HG02852 (cell line): ENCODE results near the gene SNX9.
A peak's percentile ranks its signal among the peaks of the same experiment; 100 is the strongest.
"Not testable (repeated sequence)": the region's sequence is repeated elsewhere in the genome, so short reads cannot be mapped to it uniquely, and the experiment has no call there.

Experiments used
- ATAC-seq: cut with Tn5 transposase; IDR thresholded peaks from one replicate; pipeline ENCODE4 v1.9.1; 2021; ENCODE audit warnings: mild to moderate bottlenecking, moderate library complexity; ENCODE audit not compliant: unreplicated experiment

SNX9 gene

GRCh38 chr6:157879873-157880254 lies 56.8 kb downstream of the SNX9 start:
- peak; percentile 45 for ATAC-seq

- no peak for ATAC-seq
Observed at GRCh38 chr6:157880534-157880933, 57.5 kb downstream of the SNX9 start.

GRCh38 chr6:157881342-157881741 lies 58.3 kb downstream of the SNX9 start:
- ATAC-seq: no peak

- no peak for ATAC-seq
Observed at GRCh38 chr6:157884756-157885155, 61.7 kb downstream of the SNX9 start.

GRCh38 chr6:157885211-157885788 lies 62.3 kb downstream of the SNX9 start:
- ATAC-seq: no peak

GRCh38 chr6:157885876-157886275 lies 62.8 kb downstream of the SNX9 start:
- no peak for ATAC-seq

GRCh38 chr6:157887892-157888291 lies 64.8 kb downstream of the SNX9 start:
- ATAC-seq: no peak

- ATAC-seq: no peak
Observed at GRCh38 chr6:157891544-157892362, 68.7 kb downstream of the SNX9 start.

GRCh38 chr6:157892363-157892877 lies 69.4 kb downstream of the SNX9 start:
- ATAC-seq: no peak

- no peak for ATAC-seq
Observed at GRCh38 chr6:157893238-157893637, 70.2 kb downstream of the SNX9 start.

GRCh38 chr6:157895585-157895984 lies 72.5 kb downstream of the SNX9 start:
- ATAC-seq: no peak

- ATAC-seq: no peak
Observed at GRCh38 chr6:157896932-157897331, 73.9 kb downstream of the SNX9 start.

GRCh38 chr6:157898169-157898568 lies 75.1 kb downstream of the SNX9 start:
- no peak for ATAC-seq

- ATAC-seq: no peak
Observed at GRCh38 chr6:157898640-157899039, 75.6 kb downstream of the SNX9 start.

- ATAC-seq: not testable (repeated sequence)
Observed at GRCh38 chr6:157900262-157900661, 77.2 kb downstream of the SNX9 start.

- ATAC-seq: not testable (repeated sequence)
Observed at GRCh38 chr6:157900751-157901150, 77.7 kb downstream of the SNX9 start.

- ATAC-seq: no peak
Observed at GRCh38 chr6:157904999-157905398, 82.0 kb downstream of the SNX9 start.

- ATAC-seq: no peak
Observed at GRCh38 chr6:157905590-157906342, 82.7 kb downstream of the SNX9 start.

- ATAC-seq: no peak
Observed at GRCh38 chr6:157906537-157907061, 83.6 kb downstream of the SNX9 start.

- no peak for ATAC-seq
Observed at GRCh38 chr6:157907651-157908050, 84.6 kb downstream of the SNX9 start.
